8988T (cell line): ENCODE data around the gene UNKL.
A peak's percentile ranks its signal among the peaks of the same experiment; 100 is the strongest.

ENCODE experiments used
- DNase-seq: peaks from one replicate; pipeline ENCODE4 v3.0.0; 2011

UNKL gene

GRCh38 chr16:1398351-1398750 is 16.2 kb downstream of the UNKL start:
- no peak for DNase-seq

GRCh38 chr16:1397779-1398178 is 16.7 kb downstream of the UNKL start:
- DNase-seq: no peak

- no peak for DNase-seq
Observed at GRCh38 chr16:1395444-1396031, 19.0 kb downstream of the UNKL start.

GRCh38 chr16:1394367-1394951 is 20.0 kb downstream of the UNKL start:
- no peak for DNase-seq

GRCh38 chr16:1393613-1394176 is 20.8 kb downstream of the UNKL start:
- no peak for DNase-seq

GRCh38 chr16:1392826-1393225 is 21.7 kb downstream of the UNKL start:
- no peak for DNase-seq

- no peak for DNase-seq
Observed at GRCh38 chr16:1390239-1390779, 24.2 kb downstream of the UNKL start.

GRCh38 chr16:1389762-1390161 is 24.7 kb downstream of the UNKL start:
- no peak for DNase-seq

GRCh38 chr16:1387331-1387730 is 27.2 kb downstream of the UNKL start:
- no peak for DNase-seq

- DNase-seq: no peak
Observed at GRCh38 chr16:1385232-1385631, 29.3 kb downstream of the UNKL start.

- no peak for DNase-seq
Observed at GRCh38 chr16:1383556-1383955, 30.9 kb downstream of the UNKL start.

- DNase-seq: no peak
Observed at GRCh38 chr16:1381612-1382406, 32.7 kb downstream of the UNKL start.

GRCh38 chr16:1380195-1380594 is 34.3 kb downstream of the UNKL start:
- no peak for DNase-seq

- peak; percentile 60 for DNase-seq
Observed at GRCh38 chr16:1379304-1380076, 35.0 kb downstream of the UNKL start.

GRCh38 chr16:1378804-1379303 is 35.6 kb downstream of the UNKL start:
- DNase-seq: no peak

GRCh38 chr16:1378087-1378803 is 36.3 kb downstream of the UNKL start:
- no peak for DNase-seq

- no peak for DNase-seq
Observed at GRCh38 chr16:1377406-1378010, 37.0 kb downstream of the UNKL start.

GRCh38 chr16:1375741-1376410 is 38.6 kb downstream of the UNKL start:
- DNase-seq: no peak

GRCh38 chr16:1375298-1375640 is 39.2 kb downstream of the UNKL start:
- no peak for DNase-seq

GRCh38 chr16:1374418-1375297 is 39.8 kb downstream of the UNKL start:
- DNase-seq: no peak
